ENCODE data around the gene HOXA9. TPM values are rescaled to one million over a fixed set of nuclear protein-coding genes. Genes with fewer than 3 reads are reported as not detected.

The HOXA9 gene
- total RNA-seq, 1 donor from 2014 or later: not detected

DNA sequence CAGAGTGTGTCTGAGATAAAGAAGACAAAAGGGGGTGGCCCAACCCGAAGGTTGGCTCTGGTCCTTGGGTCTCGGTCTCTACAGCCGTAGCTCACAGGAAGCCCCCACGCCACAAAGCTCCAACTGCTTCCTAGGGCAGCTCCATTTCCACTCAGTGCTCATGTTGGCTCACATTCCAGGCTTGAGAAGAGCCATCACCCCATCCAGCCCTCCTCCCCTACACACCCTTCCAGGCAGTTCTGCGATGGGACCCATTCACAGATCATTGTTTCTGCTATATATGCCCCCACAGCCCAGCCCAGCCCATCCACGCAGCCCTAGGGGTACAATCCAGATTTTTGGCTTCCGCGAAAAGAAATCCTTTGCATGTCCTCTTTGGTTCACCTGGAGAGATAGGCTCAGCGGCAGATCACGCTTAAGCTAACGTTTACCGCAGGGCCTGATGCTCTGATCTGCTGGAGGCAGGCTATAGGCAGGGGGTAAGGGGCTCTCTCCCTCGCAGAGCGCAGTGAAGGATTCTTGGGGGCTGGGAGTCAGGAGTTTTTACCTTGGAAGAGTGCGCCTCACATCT lies 25.9 kb upstream of the HOXA9 start:
- peaks cover 3% of the 10 kb centered on the region for H3K4me1 ChIP-seq (ENCODE audit: insufficient read depth, low read length)
- H3K79me2 ChIP-seq (ENCODE audit: insufficient read depth, low read length): no peaks in the 10 kb centered on the region
- Mint-ChIP-seq H3K4me3 (ENCODE audit: unreplicated experiment) (no peak overlapping the region), H3K9me3 (ENCODE audit: unreplicated experiment) (peaks cover 17% of the 10 kb centered on the region), H3K27me3 (ENCODE audit: low read depth, unreplicated experiment) (peaks cover 90% of the 10 kb centered on the region), H3K36me3 (ENCODE audit: low read depth, unreplicated experiment) (no peaks in the 10 kb centered on the region), H3K4me1 (ENCODE audit: low read depth, unreplicated experiment) (no peaks in the 10 kb centered on the region), H3K27ac (ENCODE audit: unreplicated experiment) (no peak overlapping the region)
- peaks cover 3% of the 10 kb centered on the region for H3K9me3 ChIP-seq (ENCODE audit: insufficient read depth, low read depth, low read length)
- peaks cover 9% of the 10 kb centered on the region for H4K20me1 ChIP-seq (ENCODE audit: insufficient read depth, low read length)
- no peaks in the 10 kb centered on the region for H3K36me3 ChIP-seq (ENCODE audit: insufficient read depth, low read length)
- peaks cover 99% of the 10 kb centered on the region for H3K27me3 ChIP-seq (ENCODE audit: insufficient read depth, low read length)
- no peak overlapping the region for H2AFZ ChIP-seq (ENCODE audit: low read depth, low read length)
- TF ChIP-seq, protein P1, sequence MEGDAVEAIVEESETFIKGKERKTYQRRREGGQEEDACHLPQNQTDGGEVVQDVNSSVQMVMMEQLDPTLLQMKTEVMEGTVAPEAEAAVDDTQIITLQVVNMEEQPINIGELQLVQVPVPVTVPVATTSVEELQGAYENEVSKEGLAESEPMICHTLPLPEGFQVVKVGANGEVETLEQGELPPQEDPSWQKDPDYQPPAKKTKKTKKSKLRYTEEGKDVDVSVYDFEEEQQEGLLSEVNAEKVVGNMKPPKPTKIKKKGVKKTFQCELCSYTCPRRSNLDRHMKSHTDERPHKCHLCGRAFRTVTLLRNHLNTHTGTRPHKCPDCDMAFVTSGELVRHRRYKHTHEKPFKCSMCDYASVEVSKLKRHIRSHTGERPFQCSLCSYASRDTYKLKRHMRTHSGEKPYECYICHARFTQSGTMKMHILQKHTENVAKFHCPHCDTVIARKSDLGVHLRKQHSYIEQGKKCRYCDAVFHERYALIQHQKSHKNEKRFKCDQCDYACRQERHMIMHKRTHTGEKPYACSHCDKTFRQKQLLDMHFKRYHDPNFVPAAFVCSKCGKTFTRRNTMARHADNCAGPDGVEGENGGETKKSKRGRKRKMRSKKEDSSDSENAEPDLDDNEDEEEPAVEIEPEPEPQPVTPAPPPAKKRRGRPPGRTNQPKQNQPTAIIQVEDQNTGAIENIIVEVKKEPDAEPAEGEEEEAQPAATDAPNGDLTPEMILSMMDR (IDR thresholded peaks at IDR 0.05; ENCODE audit: insufficient read depth, low read depth, low read length): no peak
- no peak for TF ChIP-seq EZH2 (IDR thresholded peaks at IDR 0.05; ENCODE audit: insufficient read depth, low read length)
- no peak for FAIRE-seq
- no peak for DNase-seq (ENCODE audit: low read depth)
- H3K4me2 ChIP-seq (ENCODE audit: low read length): no peak overlapping the region
- no peak overlapping the region for H3K9ac ChIP-seq (ENCODE audit: low read length)
- no peak overlapping the region for H3K27ac ChIP-seq (ENCODE audit: low read depth, low read length)
- H3K4me3 ChIP-seq (ENCODE audit: insufficient read depth, low read depth, low read length): no peak overlapping the region

DNA sequence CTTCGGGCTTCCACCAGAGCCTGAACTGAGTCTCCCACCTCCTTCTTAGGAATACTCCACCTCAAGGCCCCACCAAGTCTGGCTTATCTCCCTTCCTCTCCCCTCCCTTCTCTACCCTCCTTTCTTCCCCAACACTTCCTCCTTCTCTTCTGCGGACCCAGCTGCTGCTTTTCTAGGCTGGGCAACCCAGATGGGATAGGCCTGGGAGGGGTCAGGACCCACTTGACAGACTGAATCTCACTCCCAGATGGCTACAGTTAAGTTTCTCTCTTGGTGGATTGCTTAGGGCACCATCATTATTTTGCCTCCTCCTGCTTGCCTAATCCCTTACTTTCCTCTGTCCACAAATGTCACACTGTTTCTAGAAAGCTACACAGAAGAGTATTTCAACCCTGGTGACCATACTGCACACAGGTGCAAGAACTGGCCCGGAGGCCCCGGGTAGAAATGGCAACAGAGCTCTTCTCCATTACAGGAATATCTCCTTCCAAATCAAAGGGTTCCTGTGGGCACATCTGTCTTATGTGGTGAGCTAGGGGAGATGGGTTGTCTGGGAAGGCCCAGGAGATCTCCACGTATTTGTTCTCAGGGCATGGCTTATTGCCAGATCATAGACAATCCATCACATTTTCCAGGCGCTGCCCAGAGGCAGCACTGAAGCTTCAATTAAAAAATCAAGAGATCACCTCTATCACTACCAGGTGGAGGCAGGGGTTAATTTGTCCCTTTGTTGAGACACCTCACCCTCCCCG lies 24.8 kb upstream of the HOXA9 start:
- H3K9ac ChIP-seq (ENCODE audit: low read length): no peak overlapping the region
- TF ChIP-seq, protein P1 (IDR thresholded peaks at IDR 0.05; ENCODE audit: insufficient read depth, low read depth, low read length): no peak
- TF ChIP-seq EZH2 (IDR thresholded peaks at IDR 0.05; ENCODE audit: insufficient read depth, low read length): no peak
- H3K27ac ChIP-seq (ENCODE audit: low read depth, low read length): no peak overlapping the region
- peaks cover 15% of the 10 kb centered on the region for H4K20me1 ChIP-seq (ENCODE audit: insufficient read depth, low read length)
- H3K4me3 ChIP-seq (ENCODE audit: insufficient read depth, low read depth, low read length): no peak overlapping the region
- H3K4me3 Mint-ChIP-seq (ENCODE audit: unreplicated experiment): no peak overlapping the region
- DNase-seq (ENCODE audit: low read depth): no peak
- no peak overlapping the region for H3K27ac Mint-ChIP-seq (ENCODE audit: unreplicated experiment)
- H3K36me3 Mint-ChIP-seq (ENCODE audit: low read depth, unreplicated experiment): no peaks in the 10 kb centered on the region
- H3K4me2 ChIP-seq (ENCODE audit: low read length): no peak overlapping the region
- H3K4me1 ChIP-seq (ENCODE audit: insufficient read depth, low read length): peaks cover 3% of the 10 kb centered on the region
- FAIRE-seq: no peak
- peaks cover 99% of the 10 kb centered on the region for H3K27me3 ChIP-seq (ENCODE audit: insufficient read depth, low read length)
- H3K27me3 Mint-ChIP-seq (ENCODE audit: low read depth, unreplicated experiment): peaks cover 94% of the 10 kb centered on the region
- no peak overlapping the region for H2AFZ ChIP-seq (ENCODE audit: low read depth, low read length)
- H3K9me3 Mint-ChIP-seq (ENCODE audit: unreplicated experiment): peaks cover 24% of the 10 kb centered on the region
- no peaks in the 10 kb centered on the region for H3K4me1 Mint-ChIP-seq (ENCODE audit: low read depth, unreplicated experiment)
- H3K9me3 ChIP-seq (ENCODE audit: insufficient read depth, low read depth, low read length): peaks cover 6% of the 10 kb centered on the region
- no peaks in the 10 kb centered on the region for H3K36me3 ChIP-seq (ENCODE audit: insufficient read depth, low read length)
- no peaks in the 10 kb centered on the region for H3K79me2 ChIP-seq (ENCODE audit: insufficient read depth, low read length)

Measured in astrocyte (in vitro differentiated cells and primary cell).